HEK293 (cell line): Measurements from ENCODE around the gene TRMU.

Experiments
- EGR2 ChIP-seq: fragments of 450-650 bp; formaldehyde crosslinking; IDR thresholded peaks from 2 replicates; pipeline ENCODE4 v1.5.1; 2016; ENCODE audit warnings: low read depth, missing biosample characterization, missing genetic modification characterization
- GLI2 ChIP-seq: fragments of 450-650 bp; formaldehyde crosslinking; IDR thresholded peaks from 2 replicates; pipeline ENCODE4; 2017; ENCODE audit warnings: missing biosample characterization, missing genetic modification characterization, low read depth, borderline replicate concordance
- GLIS2 ChIP-seq: fragments of 450-650 bp; formaldehyde crosslinking; IDR thresholded peaks from 2 replicates; pipeline ENCODE4 v1.5.1; 2016; ENCODE audit warnings: missing biosample characterization, missing genetic modification characterization
- HOXC10 ChIP-seq: sonication (generic); formaldehyde crosslinking; IDR thresholded peaks from 2 replicates; pipeline ENCODE4 v1.8.1; 2023; ENCODE audit warnings: mild to moderate bottlenecking, missing genetic modification reagents
- KLF7 ChIP-seq: fragments of 450-650 bp; formaldehyde crosslinking; IDR thresholded peaks from 2 replicates; pipeline ENCODE4 v1.5.1; 2016; ENCODE audit warnings: missing biosample characterization, missing genetic modification characterization, borderline replicate concordance
- SP7 ChIP-seq: fragments of 450-650 bp; formaldehyde crosslinking; IDR thresholded peaks from 2 replicates; pipeline ENCODE4 v1.5.1; 2016; ENCODE audit warnings: missing biosample characterization, missing genetic modification characterization
- WT1 ChIP-seq: fragments of 450-650 bp; formaldehyde crosslinking; IDR thresholded peaks from 2 replicates; pipeline ENCODE4 v1.5.1; 2016; ENCODE audit warnings: missing biosample characterization, missing genetic modification characterization
- YY2 ChIP-seq: fragments of 450-650 bp; formaldehyde crosslinking; IDR thresholded peaks from 2 replicates; pipeline ENCODE4 v1.5.1; 2016; ENCODE audit warnings: missing biosample characterization, missing genetic modification characterization
- ZBTB21 ChIP-seq: fragments of 450-650 bp; formaldehyde crosslinking; IDR thresholded peaks from 2 replicates; pipeline ENCODE4 v1.5.1; 2017; ENCODE audit warnings: missing biosample characterization, missing genetic modification characterization
- ZFHX2 ChIP-seq: fragments of 450-650 bp; formaldehyde crosslinking; conservative IDR thresholded peaks from 2 replicates; pipeline ENCODE4 v1.5.1; 2016; ENCODE audit warnings: missing biosample characterization, missing genetic modification characterization
- ZFP41 ChIP-seq: fragments of 450-650 bp; formaldehyde crosslinking; IDR thresholded peaks from 2 replicates; pipeline ENCODE4 v1.5.1; 2016; ENCODE audit warnings: missing biosample characterization, missing genetic modification characterization, borderline replicate concordance
- ZNF223 ChIP-seq: fragments of 450-650 bp; formaldehyde crosslinking; IDR thresholded peaks from 2 replicates; pipeline ENCODE4 v1.5.1; 2016; ENCODE audit warnings: missing biosample characterization, missing genetic modification characterization
- ZNF341 ChIP-seq: fragments of 450-650 bp; formaldehyde crosslinking; IDR thresholded peaks from 2 replicates; pipeline ENCODE4; 2016; ENCODE audit warnings: low read depth, missing biosample characterization, missing genetic modification characterization
- ZNF366 ChIP-seq: fragments of 450-650 bp; formaldehyde crosslinking; conservative IDR thresholded peaks from 2 replicates; pipeline ENCODE4 v1.5.1; 2016; ENCODE audit warnings: missing biosample characterization, missing genetic modification characterization
- ZNF548 ChIP-seq: fragments of 450-650 bp; formaldehyde crosslinking; IDR thresholded peaks from 2 replicates; pipeline ENCODE4 v1.5.1; 2016; ENCODE audit warnings: missing biosample characterization, missing genetic modification characterization
- ZNF571 ChIP-seq: fragments of 450-650 bp; formaldehyde crosslinking; IDR thresholded peaks from 2 replicates; pipeline ENCODE4 v1.5.0; 2017; ENCODE audit warnings: missing biosample characterization, missing genetic modification characterization
- ZNF629 ChIP-seq: fragments of 450-650 bp; formaldehyde crosslinking; IDR thresholded peaks from 2 replicates; pipeline ENCODE4 v1.5.1; 2017; ENCODE audit warnings: missing biosample characterization, missing genetic modification characterization
- ZNF785 ChIP-seq: fragments of 450-650 bp; formaldehyde crosslinking; IDR thresholded peaks from 2 replicates; pipeline ENCODE4 v1.5.1; 2016; ENCODE audit warnings: missing biosample characterization, missing genetic modification characterization
- ZSCAN23 ChIP-seq: fragments of 450-650 bp; formaldehyde crosslinking; IDR thresholded peaks from 2 replicates; pipeline ENCODE4 v1.5.1; 2016; ENCODE audit warnings: missing biosample characterization, missing genetic modification characterization
- ZXDB ChIP-seq: fragments of 450-650 bp; formaldehyde crosslinking; IDR thresholded peaks from 2 replicates; pipeline ENCODE4 v1.5.1; 2016; ENCODE audit warnings: missing biosample characterization, missing genetic modification characterization
- TF ChIP-seq, protein P1 (sequence below): fragments of 450-650 bp; formaldehyde crosslinking; IDR thresholded peaks from 2 replicates; pipeline ENCODE4 v1.5.1; 2016; ENCODE audit warnings: missing biosample characterization, missing genetic modification characterization
- TF ChIP-seq, protein P2 (sequence below): fragments of 450-650 bp; formaldehyde crosslinking; IDR thresholded peaks from 2 replicates; pipeline ENCODE4 v1.5.1; 2016; ENCODE audit warnings: missing biosample characterization, missing genetic modification characterization
- TF ChIP-seq, protein P3 (sequence below): fragments of 450-650 bp; formaldehyde crosslinking; IDR thresholded peaks from 2 replicates; pipeline ENCODE4 v1.5.1; 2016; ENCODE audit warnings: missing biosample characterization, missing genetic modification characterization, low read depth
- TF ChIP-seq, protein P4 (sequence below): fragments of 450-650 bp; formaldehyde crosslinking; IDR thresholded peaks from 2 replicates; pipeline ENCODE4 v1.5.1; 2016; ENCODE audit warnings: missing biosample characterization, missing genetic modification characterization
- TF ChIP-seq, protein P5 (sequence below): fragments of 450-650 bp; formaldehyde crosslinking; IDR thresholded peaks from 2 replicates; pipeline ENCODE4 v1.5.1; 2016; ENCODE audit warnings: missing biosample characterization, missing genetic modification characterization, borderline replicate concordance
- TF ChIP-seq, protein P6 (sequence below): fragments of 450-650 bp; IDR thresholded peaks from 2 replicates; pipeline ENCODE4 v1.5.1; 2018; ENCODE audit warnings: missing biosample characterization, mild to moderate bottlenecking, missing genetic modification characterization

Gene TRMU

DNA sequence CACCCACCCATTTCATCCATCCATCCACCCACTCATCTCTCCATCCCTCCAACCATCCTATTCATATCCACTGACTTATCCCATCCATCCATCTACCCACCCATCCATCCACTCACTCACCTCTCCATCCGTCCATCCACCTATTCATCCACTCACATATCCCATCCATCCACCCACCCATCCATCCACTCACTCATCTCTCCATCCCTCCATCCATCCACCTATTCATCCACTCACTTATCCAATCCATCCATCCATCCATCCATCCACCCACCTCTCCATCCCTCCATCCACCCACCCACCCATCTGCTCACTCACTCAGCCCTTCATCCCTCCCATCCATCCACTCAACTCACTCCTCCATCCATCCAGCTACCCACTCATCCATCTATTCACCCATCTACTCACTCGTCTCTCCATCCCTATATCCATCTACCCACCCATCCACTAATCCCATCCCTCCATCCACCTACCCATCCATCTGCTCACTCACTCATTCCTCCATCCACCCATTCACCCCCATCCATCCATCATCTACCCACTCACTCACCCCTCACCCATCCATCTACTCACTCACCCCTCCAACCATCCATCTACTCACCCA, 36.2 kb downstream of the TRMU start (continued):
- TF ChIP-seq, protein P1, sequence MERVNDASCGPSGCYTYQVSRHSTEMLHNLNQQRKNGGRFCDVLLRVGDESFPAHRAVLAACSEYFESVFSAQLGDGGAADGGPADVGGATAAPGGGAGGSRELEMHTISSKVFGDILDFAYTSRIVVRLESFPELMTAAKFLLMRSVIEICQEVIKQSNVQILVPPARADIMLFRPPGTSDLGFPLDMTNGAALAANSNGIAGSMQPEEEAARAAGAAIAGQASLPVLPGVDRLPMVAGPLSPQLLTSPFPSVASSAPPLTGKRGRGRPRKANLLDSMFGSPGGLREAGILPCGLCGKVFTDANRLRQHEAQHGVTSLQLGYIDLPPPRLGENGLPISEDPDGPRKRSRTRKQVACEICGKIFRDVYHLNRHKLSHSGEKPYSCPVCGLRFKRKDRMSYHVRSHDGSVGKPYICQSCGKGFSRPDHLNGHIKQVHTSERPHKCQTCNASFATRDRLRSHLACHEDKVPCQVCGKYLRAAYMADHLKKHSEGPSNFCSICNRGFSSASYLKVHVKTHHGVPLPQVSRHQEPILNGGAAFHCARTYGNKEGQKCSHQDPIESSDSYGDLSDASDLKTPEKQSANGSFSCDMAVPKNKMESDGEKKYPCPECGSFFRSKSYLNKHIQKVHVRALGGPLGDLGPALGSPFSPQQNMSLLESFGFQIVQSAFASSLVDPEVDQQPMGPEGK, result no peak
- TF ChIP-seq YY2 (no peak), ZNF571 (0 out of 2 replicates have a peak, but pooled peaks have one; percentile 15), ZNF223 (no peak), SP7 (tag by site-specific recombination) (no peak), ZBTB21 (tag by site-specific recombination) (no peak), ZNF341 (tag by site-specific recombination) (no peak), GLIS2 (tag by site-specific recombination) (no peak), ZNF629 (tag by site-specific recombination) (no peak), ZNF366 (tag by site-specific recombination) (peak; percentile 99), ZNF785 (tag by site-specific recombination) (no peak), HOXC10 (CRISPR knock-in tag) (no peak), GLI2 (tag by site-specific recombination) (no peak), EGR2 (peak; percentile 99), ZFP41 (tag by site-specific recombination) (no peak), ZNF548 (tag by site-specific recombination) (no peak), ZFHX2 (tag by site-specific recombination) (peak; percentile 94), ZXDB (tag by site-specific recombination) (no peak), KLF7 (tag by site-specific recombination) (no peak), ZSCAN23 (no peak), WT1 (tag by site-specific recombination) (no peak)
- TF ChIP-seq, protein P2, sequence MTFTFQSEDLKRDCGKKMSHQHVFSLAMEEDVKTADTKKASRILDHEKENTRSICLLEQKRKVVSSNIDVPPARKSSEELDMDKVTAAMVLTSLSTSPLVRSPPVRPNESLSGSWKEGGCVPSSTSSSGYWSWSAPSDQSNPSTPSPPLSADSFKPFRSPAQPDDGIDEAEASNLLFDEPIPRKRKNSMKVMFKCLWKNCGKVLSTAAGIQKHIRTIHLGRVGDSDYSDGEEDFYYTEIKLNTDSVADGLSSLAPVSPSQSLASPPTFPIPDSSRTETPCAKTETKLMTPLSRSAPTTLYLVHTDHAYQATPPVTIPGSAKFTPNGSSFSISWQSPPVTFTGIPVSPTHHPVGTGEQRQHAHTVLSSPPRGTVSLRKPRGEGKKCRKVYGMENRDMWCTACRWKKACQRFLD (tag by site-specific recombination), result no peak
- TF ChIP-seq, protein P3, sequence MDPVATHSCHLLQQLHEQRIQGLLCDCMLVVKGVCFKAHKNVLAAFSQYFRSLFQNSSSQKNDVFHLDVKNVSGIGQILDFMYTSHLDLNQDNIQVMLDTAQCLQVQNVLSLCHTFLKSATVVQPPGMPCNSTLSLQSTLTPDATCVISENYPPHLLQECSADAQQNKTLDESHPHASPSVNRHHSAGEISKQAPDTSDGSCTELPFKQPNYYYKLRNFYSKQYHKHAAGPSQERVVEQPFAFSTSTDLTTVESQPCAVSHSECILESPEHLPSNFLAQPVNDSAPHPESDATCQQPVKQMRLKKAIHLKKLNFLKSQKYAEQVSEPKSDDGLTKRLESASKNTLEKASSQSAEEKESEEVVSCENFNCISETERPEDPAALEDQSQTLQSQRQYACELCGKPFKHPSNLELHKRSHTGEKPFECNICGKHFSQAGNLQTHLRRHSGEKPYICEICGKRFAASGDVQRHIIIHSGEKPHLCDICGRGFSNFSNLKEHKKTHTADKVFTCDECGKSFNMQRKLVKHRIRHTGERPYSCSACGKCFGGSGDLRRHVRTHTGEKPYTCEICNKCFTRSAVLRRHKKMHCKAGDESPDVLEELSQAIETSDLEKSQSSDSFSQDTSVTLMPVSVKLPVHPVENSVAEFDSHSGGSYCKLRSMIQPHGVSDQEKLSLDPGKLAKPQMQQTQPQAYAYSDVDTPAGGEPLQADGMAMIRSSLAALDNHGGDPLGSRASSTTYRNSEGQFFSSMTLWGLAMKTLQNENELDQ (tag by site-specific recombination), result no peak
- TF ChIP-seq, protein P4, sequence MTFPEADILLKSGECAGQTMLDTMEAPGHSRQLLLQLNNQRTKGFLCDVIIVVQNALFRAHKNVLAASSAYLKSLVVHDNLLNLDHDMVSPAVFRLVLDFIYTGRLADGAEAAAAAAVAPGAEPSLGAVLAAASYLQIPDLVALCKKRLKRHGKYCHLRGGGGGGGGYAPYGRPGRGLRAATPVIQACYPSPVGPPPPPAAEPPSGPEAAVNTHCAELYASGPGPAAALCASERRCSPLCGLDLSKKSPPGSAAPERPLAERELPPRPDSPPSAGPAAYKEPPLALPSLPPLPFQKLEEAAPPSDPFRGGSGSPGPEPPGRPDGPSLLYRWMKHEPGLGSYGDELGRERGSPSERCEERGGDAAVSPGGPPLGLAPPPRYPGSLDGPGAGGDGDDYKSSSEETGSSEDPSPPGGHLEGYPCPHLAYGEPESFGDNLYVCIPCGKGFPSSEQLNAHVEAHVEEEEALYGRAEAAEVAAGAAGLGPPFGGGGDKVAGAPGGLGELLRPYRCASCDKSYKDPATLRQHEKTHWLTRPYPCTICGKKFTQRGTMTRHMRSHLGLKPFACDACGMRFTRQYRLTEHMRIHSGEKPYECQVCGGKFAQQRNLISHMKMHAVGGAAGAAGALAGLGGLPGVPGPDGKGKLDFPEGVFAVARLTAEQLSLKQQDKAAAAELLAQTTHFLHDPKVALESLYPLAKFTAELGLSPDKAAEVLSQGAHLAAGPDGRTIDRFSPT (tag by site-specific recombination), result no peak
- TF ChIP-seq, protein P5, sequence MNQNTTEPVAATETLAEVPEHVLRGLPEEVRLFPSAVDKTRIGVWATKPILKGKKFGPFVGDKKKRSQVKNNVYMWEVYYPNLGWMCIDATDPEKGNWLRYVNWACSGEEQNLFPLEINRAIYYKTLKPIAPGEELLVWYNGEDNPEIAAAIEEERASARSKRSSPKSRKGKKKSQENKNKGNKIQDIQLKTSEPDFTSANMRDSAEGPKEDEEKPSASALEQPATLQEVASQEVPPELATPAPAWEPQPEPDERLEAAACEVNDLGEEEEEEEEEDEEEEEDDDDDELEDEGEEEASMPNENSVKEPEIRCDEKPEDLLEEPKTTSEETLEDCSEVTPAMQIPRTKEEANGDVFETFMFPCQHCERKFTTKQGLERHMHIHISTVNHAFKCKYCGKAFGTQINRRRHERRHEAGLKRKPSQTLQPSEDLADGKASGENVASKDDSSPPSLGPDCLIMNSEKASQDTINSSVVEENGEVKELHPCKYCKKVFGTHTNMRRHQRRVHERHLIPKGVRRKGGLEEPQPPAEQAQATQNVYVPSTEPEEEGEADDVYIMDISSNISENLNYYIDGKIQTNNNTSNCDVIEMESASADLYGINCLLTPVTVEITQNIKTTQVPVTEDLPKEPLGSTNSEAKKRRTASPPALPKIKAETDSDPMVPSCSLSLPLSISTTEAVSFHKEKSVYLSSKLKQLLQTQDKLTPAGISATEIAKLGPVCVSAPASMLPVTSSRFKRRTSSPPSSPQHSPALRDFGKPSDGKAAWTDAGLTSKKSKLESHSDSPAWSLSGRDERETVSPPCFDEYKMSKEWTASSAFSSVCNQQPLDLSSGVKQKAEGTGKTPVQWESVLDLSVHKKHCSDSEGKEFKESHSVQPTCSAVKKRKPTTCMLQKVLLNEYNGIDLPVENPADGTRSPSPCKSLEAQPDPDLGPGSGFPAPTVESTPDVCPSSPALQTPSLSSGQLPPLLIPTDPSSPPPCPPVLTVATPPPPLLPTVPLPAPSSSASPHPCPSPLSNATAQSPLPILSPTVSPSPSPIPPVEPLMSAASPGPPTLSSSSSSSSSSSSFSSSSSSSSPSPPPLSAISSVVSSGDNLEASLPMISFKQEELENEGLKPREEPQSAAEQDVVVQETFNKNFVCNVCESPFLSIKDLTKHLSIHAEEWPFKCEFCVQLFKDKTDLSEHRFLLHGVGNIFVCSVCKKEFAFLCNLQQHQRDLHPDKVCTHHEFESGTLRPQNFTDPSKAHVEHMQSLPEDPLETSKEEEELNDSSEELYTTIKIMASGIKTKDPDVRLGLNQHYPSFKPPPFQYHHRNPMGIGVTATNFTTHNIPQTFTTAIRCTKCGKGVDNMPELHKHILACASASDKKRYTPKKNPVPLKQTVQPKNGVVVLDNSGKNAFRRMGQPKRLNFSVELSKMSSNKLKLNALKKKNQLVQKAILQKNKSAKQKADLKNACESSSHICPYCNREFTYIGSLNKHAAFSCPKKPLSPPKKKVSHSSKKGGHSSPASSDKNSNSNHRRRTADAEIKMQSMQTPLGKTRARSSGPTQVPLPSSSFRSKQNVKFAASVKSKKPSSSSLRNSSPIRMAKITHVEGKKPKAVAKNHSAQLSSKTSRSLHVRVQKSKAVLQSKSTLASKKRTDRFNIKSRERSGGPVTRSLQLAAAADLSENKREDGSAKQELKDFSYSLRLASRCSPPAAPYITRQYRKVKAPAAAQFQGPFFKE (tag by site-specific recombination), result no peak
- TF ChIP-seq, protein P6, sequence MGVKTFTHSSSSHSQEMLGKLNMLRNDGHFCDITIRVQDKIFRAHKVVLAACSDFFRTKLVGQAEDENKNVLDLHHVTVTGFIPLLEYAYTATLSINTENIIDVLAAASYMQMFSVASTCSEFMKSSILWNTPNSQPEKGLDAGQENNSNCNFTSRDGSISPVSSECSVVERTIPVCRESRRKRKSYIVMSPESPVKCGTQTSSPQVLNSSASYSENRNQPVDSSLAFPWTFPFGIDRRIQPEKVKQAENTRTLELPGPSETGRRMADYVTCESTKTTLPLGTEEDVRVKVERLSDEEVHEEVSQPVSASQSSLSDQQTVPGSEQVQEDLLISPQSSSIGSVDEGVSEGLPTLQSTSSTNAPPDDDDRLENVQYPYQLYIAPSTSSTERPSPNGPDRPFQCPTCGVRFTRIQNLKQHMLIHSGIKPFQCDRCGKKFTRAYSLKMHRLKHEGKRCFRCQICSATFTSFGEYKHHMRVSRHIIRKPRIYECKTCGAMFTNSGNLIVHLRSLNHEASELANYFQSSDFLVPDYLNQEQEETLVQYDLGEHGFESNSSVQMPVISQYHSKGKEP, result no peak
